Peyer's patch (tissue), 4 donors: ENCODE results near the gene PYGM. TPM values are rescaled to one million over a fixed set of nuclear protein-coding genes. Genes with fewer than 3 reads are reported as not detected.
"Not testable (repeated sequence)": the region's sequence is repeated elsewhere in the genome, so short reads cannot be mapped to it uniquely, and the experiment has no call there.

Experiments
- DNase-seq, 3 donors: peaks; one replicate each; pipeline ENCODE4 v3.0.0-alpha.2; 2017 to 2019
- H3K27ac ChIP-seq, 4 donors: fragments of 200-600 bp; sonication (generic); one replicate each; pipeline ENCODE4 v1.5.1; 2016 to 2019
- H3K27me3 ChIP-seq, 2 donors: fragments of 200-600 bp; sonication (generic); one replicate each; pipeline ENCODE4 v1.5.1; 2019
- H3K36me3 ChIP-seq, 3 donors: fragments of 200-600 bp; sonication (generic); one replicate each; pipeline ENCODE4 v1.5.1; 2016 to 2019
- H3K4me1 ChIP-seq, 4 donors: fragments of 200-600 bp; sonication (generic); one replicate each; pipeline ENCODE4 v1.5.1; 2016 to 2019
- H3K4me3 ChIP-seq, 4 donors: fragments of 200-600 bp; sonication (generic); 1 replicate in 3 of 4; 2 replicates in 1 of 4; pipeline ENCODE4 v1.5.1; 2016 to 2019; ENCODE audit warnings: mild to moderate bottlenecking in 1 of 4
- H3K9me3 ChIP-seq, 4 donors: fragments of 200-600 bp; sonication (generic); one replicate each; pipeline ENCODE4 v1.5.1; 2016 to 2019; ENCODE audit warnings: mild to moderate bottlenecking in 1 of 4
- POLR2A ChIP-seq, 2 donors: fragments of 450-650 bp; IDR thresholded peaks; one replicate each; pipeline ENCODE4 v1.5.1; 2017; ENCODE audit warnings: antibody characterized with exemption in 2 of 2, mild to moderate bottlenecking in 2 of 2, moderate library complexity in 2 of 2
- total RNA-seq, 4 donors: library from RNA; depleted of rRNA; stranded (reverse); fragments of >200 nt; gene quantifications; one replicate each; pipeline ENCODE4 v1.1.0, GENCODE V29; 2016
- TF ChIP-seq, protein P1 (sequence below), 6 experiments: fragments of 450-650 bp in 4 of 6; fragments of 200-600 bp in 2 of 6; sonication (generic) in 1 of 6; IDR thresholded peaks; one replicate each; pipeline ENCODE4 v1.5.1; 2017 to 2019; ENCODE audit warnings: antibody characterized with exemption in 6 of 6, mild to moderate bottlenecking in 3 of 6, moderate library complexity in 1 of 6

PYGM gene
- total RNA-seq, 4 donors from 2014 or later, result 2.4 to 5.0 (median 2.5) TPM; not detected in 1

DNA sequence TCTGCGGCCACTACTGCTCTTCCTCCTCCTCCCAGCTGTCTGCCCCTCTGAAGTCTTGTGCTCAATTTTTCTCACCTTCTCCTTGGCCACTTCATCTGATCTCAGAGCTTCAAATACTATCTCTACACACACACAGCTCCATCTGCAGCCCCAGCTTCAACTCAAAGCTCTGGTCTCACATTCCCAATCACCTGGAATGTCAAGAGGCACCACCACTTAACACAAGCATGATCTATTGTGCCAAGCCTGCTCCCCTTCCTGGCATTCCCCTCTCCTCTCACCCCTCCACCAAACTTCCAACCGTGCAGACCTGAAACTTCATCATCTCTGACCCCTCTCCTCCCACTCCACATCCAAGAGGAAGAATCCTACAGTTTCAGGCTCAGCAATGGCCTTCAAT is 54.3 kb downstream of the PYGM start:
- DNase-seq, result no peak
- H3K27me3 ChIP-seq, result peaks cover 0 to 4% of the 10 kb centered on the region in 2 donors

DNA sequence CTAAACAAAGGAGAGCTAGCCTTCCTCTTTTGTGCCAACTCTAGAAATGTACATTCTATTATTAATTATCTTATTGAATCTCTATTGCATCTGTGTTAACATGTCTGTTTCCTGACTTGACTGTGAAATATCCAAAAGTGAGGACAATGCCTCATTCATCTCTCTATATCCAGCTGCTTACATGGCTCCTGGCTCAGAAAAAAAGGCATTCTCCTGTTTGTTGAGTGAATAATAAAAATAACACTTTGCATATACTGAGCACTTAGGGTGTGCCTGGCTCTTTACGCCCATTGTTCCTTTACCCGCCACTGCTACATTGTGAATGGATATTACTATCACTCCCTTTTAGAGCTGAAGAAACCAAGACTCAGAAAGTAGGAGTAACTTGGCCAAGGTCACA is 56.7 kb downstream of the PYGM start:
- H3K4me1 ChIP-seq, result no peaks in the 10 kb centered on the region
- DNase-seq, result no peak
- no peaks in the 10 kb centered on the region for H3K36me3 ChIP-seq
- H3K27ac ChIP-seq, result no peak overlapping the region
- no peaks in the 10 kb centered on the region for H3K27me3 ChIP-seq
- TF ChIP-seq, protein P1, sequence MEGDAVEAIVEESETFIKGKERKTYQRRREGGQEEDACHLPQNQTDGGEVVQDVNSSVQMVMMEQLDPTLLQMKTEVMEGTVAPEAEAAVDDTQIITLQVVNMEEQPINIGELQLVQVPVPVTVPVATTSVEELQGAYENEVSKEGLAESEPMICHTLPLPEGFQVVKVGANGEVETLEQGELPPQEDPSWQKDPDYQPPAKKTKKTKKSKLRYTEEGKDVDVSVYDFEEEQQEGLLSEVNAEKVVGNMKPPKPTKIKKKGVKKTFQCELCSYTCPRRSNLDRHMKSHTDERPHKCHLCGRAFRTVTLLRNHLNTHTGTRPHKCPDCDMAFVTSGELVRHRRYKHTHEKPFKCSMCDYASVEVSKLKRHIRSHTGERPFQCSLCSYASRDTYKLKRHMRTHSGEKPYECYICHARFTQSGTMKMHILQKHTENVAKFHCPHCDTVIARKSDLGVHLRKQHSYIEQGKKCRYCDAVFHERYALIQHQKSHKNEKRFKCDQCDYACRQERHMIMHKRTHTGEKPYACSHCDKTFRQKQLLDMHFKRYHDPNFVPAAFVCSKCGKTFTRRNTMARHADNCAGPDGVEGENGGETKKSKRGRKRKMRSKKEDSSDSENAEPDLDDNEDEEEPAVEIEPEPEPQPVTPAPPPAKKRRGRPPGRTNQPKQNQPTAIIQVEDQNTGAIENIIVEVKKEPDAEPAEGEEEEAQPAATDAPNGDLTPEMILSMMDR (IDR thresholded peaks at IDR 0.05), result no peak
- TF ChIP-seq POLR2A (IDR thresholded peaks at IDR 0.05), result no peak
- H3K4me3 ChIP-seq, result no peak overlapping the region
- H3K9me3 ChIP-seq, result no peaks in the 10 kb centered on the region

More for the DNA sequence above, 54.3 kb downstream of the PYGM start:
- H3K4me3 ChIP-seq, result no peak overlapping the region
- H3K4me1 ChIP-seq, result no peaks in the 10 kb centered on the region
- no peak for TF ChIP-seq POLR2A (IDR thresholded peaks at IDR 0.05)
- TF ChIP-seq, protein P1 (IDR thresholded peaks at IDR 0.05), result no peak
- no peaks in the 10 kb centered on the region for H3K36me3 ChIP-seq
- no peaks in the 10 kb centered on the region for H3K9me3 ChIP-seq
- no peak overlapping the region for H3K27ac ChIP-seq

DNA sequence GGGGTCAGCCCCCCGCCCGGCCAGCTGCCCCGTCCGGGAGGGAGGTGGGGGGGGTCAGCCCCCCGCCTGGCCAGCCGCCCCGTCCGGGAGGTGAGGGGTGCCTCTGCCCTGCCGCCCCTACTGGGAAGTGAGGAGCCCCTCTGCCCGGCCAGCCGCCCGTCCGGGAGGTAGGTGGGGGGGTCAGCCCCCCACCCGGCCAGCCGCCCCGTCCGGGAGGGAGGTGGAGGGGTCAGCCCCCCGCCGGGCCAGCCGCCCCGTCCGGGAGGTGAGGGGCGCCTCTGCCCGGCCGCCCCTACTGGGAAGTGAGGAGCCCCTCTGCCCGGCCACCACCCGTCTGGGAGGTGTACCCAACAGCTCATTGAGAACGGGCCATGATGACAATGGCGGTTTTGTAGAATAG is 57.8 kb downstream of the PYGM start:
- H3K4me1 ChIP-seq, H3K27me3 ChIP-seq, H3K36me3 ChIP-seq, DNase-seq, H3K4me3 ChIP-seq, H3K9me3 ChIP-seq, H3K27ac ChIP-seq: not testable (repeated sequence)

DNA sequence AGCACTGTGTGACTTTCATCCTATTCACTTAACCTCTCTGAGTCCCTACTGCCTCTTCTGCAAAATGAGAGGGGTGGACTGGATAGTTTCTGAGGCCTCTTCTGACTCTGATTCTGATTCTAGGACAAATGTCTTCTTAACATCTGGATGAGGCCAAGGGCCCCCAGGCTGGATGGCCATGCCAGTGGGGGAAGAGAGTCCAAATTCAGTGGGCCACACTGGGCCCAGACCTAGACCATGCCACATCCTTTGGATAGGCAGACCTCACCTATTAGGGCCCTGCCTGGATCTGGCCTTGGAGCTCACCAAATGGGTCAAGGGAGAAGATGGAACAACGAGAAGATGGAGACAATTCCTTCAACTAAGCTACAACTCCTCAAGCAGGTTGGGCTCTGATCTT is 61.3 kb downstream of the PYGM start:
- Histone ChIP-seq H3K9me3 (no peaks in the 10 kb centered on the region), H3K4me3 (no peak overlapping the region), H3K4me1 (peaks cover 0 to 3% (median 0%) of the 10 kb centered on the region in 4 donors), H3K27me3 (no peaks in the 10 kb centered on the region), H3K36me3 (no peaks in the 10 kb centered on the region), H3K27ac (no peak overlapping the region)
- no peak for DNase-seq
- TF ChIP-seq POLR2A (IDR thresholded peaks at IDR 0.05), result no peak
- TF ChIP-seq, protein P1 (IDR thresholded peaks at IDR 0.05), result no peak

DNA sequence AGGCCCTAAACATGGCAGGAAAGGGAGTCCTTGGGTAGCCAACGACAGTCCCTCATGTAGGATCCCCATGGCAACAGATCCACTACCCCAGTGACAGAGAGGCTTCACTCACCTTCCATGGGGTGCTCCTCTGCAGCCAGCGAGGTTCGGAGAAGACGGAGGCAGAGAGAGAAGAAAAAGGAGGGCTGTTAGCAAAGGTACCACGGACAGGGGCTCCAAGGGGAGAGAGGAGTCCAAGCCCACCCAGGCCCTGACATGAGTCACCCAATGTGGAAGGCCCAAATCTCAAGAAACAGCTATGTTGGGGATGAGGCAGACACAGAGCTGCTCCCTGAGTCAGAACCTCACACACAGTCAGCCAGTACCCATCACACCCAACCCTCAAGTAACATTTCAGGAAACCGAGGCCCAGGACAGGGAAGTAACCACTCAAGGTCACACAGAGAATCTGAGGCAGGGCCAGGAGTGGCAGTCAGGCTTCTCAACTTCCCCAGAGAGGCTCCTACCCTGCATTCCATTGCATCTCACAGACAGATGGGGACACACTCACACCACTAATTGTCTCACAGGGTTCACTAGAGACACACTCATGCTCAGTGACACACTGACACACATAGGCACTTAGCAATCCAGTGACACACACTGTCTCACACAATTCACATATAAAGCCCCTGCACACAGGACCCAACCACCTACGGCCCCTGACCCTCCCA is 62.0 kb downstream of the PYGM start:
- no peaks in the 10 kb centered on the region for H3K9me3 ChIP-seq
- H3K27ac ChIP-seq, result no peak overlapping the region
- no peak for TF ChIP-seq POLR2A (IDR thresholded peaks at IDR 0.05)
- no peaks in the 10 kb centered on the region for H3K27me3 ChIP-seq
- DNase-seq, result no peak
- H3K4me1 ChIP-seq, result peaks cover 0 to 3% (median 0%) of the 10 kb centered on the region in 4 donors
- no peak overlapping the region for H3K4me3 ChIP-seq
- no peaks in the 10 kb centered on the region for H3K36me3 ChIP-seq

Other genes with a start within 250 kb of the PYGM start
- gene SLC22A11, start 204.0 kb downstream of the PYGM start, total RNA-seq, result not detected
- gene SLC22A12, start 168.8 kb downstream of the PYGM start, total RNA-seq, result not detected
- 1 to 10 TPM; 1.6 to 4.2 (median 3.0) TPM for gene NRXN2, start 36.8 kb downstream of the PYGM start, total RNA-seq
- gene RASGRP2, start 15.8 kb downstream of the PYGM start, total RNA-seq, result 100 to 1,000 TPM in 1 of 4 donors, 10 to 100 TPM in 3; 11.5 to 210 (median 16.0) TPM
- 100 to 1,000 TPM; 247 to 621 (median 392) TPM for gene SF1, start 18.6 kb upstream of the PYGM start, total RNA-seq
- 10 to 100 TPM in 3 of 4 donors, 1 to 10 TPM in 1; 3.3 to 34.7 (median 20.3) TPM for gene MAP4K2, start 43.2 kb upstream of the PYGM start, total RNA-seq
- gene MEN1, start 50.6 kb upstream of the PYGM start, total RNA-seq, result 10 to 100 TPM; 20.3 to 47.0 (median 31.9) TPM
- 10 to 100 TPM; 25.6 to 78.6 (median 52.1) TPM for gene CDC42BPG, start 84.7 kb upstream of the PYGM start, total RNA-seq
- 100 to 1,000 TPM in 2 of 4 donors, 10 to 100 TPM in 2; 56.2 to 185 (median 98.6) TPM for gene EHD1, start 118.6 kb upstream of the PYGM start, total RNA-seq
- 10 to 100 TPM; 38.8 to 79.6 (median 66.6) TPM for gene ATG2A, start 157.2 kb upstream of the PYGM start, total RNA-seq
- gene PPP2R5B, start 164.7 kb upstream of the PYGM start, total RNA-seq, result 10 to 100 TPM; 20.0 to 46.2 (median 22.5) TPM
- gene GPHA2, start 175.9 kb upstream of the PYGM start, total RNA-seq, result not detected
- gene MAJIN, start 212.1 kb upstream of the PYGM start, total RNA-seq, result not detected
- gene BATF2, start 237.0 kb upstream of the PYGM start, total RNA-seq, result 10 to 100 TPM in 3 of 4 donors, 1 to 10 TPM in 1; 5.0 to 12.0 (median 11.2) TPM